ENCODE results near the gene DPP6.

DNA sequence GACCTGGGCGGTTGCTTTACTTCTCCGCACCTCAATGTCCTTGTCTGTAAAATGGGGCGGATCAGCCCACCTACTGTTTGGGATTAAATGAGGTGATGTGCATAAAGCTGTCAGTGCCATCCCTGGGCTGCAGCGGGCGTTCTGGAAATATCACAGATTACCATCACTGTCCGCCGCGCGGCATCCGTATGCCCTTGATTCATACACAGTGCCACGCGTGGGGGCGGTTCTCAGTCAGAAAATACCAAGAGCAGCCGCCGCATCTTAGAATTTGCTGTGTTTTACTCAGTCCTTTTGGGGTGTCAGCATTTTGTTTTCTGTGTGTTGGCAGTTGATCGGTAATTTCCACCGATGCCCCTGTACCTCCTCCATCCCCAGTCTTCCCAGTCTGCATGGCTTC is 338.8 kb downstream of the DPP6 start:
- TF ChIP-seq, protein P1, sequence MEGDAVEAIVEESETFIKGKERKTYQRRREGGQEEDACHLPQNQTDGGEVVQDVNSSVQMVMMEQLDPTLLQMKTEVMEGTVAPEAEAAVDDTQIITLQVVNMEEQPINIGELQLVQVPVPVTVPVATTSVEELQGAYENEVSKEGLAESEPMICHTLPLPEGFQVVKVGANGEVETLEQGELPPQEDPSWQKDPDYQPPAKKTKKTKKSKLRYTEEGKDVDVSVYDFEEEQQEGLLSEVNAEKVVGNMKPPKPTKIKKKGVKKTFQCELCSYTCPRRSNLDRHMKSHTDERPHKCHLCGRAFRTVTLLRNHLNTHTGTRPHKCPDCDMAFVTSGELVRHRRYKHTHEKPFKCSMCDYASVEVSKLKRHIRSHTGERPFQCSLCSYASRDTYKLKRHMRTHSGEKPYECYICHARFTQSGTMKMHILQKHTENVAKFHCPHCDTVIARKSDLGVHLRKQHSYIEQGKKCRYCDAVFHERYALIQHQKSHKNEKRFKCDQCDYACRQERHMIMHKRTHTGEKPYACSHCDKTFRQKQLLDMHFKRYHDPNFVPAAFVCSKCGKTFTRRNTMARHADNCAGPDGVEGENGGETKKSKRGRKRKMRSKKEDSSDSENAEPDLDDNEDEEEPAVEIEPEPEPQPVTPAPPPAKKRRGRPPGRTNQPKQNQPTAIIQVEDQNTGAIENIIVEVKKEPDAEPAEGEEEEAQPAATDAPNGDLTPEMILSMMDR (IDR thresholded peaks at IDR 0.05 in 8 of 11, conservative IDR thresholded peaks at IDR 0.05 in 3 of 11) = no peak
- TF ChIP-seq POLR2A (IDR thresholded peaks at IDR 0.05) = no peak
